Amniotic stem cell (primary cell): Measurements from ENCODE around the gene WASHC4.
A peak's percentile ranks its signal among the peaks of the same experiment; 100 is the strongest.
"Not testable (repeated sequence)": the region's sequence is repeated elsewhere in the genome, so short reads cannot be mapped to it uniquely, and the experiment has no call there.

Source experiments
- DNase-seq: peaks from one replicate; lab custom pipeline; 2025; lab: John Stamatoyannopoulos, UW

WASHC4 gene

GRCh38 chr12:105090361-105090760, 17.2 kb upstream of the WASHC4 start:
- DNase-seq = no peak

DNA sequence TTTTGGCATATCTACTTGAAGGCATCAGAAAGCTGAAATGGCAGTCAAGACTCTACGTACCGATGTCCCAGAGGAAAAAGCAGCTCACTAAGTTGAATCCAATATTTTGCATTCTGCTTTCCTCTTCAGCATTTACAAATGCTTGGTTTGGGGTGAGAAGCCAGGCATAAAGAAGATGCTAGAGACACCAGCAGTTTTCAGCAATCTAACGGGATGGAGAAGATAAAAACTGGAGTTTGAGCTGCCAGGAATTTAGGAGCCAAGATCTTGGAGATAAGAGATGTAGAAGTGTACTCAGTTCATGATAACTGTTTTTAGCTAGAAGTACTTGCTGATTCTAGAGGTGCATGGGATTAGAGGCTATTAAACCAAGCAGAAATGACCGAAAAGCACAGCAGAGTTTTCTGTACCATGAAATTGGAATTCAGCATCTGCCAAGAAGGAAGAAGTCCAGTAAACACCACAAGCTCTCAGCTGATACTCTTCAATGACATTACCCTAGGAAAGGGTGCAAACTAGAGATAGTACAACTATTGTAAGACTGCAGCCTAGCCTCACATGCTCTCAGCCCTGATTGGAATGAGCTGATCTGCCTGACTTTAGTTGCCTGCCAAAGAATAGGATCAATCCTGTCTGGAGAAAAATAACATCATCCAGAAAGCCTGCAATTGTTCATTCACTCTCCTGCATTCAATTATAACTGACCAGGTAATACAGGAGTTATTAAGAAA, 15.9 kb upstream of the WASHC4 start:
- DNase-seq = no peak

DNA sequence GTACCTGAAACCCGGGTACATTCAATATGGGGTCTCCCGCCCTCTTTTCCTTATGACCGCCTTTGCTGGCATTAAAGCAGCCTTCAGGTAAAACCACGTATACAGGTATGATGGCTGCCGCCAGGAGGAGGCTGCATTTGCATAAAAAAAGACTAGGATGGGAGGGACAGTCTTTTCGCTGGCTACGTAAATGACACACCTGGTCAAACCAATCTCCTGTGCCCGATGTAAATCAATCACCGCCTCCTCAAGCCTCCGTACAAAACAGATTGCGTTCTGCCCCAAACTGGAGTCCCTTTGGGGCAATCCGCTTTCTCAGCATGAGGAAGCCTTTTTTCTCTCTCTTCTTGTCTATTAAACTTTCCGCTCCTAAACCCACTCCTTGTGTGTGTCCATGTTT, 15.2 kb upstream of the WASHC4 start:
- no peak for DNase-seq

DNA sequence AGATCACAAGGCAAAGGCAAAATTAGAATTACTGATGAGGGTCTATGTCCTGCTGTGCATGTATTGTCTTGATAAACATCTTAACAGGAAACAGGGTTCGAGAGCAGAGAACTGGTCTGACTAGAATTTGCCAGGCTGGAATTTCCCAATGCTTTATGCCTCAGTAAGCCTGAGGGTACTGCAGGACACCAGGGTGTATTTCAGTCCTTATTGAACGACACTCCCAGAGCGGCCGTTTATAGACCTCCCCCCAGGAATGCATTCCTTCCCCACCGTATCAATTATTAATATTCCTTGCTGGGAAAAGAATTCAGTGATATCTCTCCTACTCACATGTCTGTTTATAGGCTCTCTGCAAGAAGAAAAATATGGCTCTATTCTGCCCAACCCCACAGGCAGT, 12.2 kb upstream of the WASHC4 start:
- DNase-seq = not testable (repeated sequence)

- DNase-seq = no peak
Measured at GRCh38 chr12:105099356-105099755, 8.2 kb upstream of the WASHC4 start.

DNA sequence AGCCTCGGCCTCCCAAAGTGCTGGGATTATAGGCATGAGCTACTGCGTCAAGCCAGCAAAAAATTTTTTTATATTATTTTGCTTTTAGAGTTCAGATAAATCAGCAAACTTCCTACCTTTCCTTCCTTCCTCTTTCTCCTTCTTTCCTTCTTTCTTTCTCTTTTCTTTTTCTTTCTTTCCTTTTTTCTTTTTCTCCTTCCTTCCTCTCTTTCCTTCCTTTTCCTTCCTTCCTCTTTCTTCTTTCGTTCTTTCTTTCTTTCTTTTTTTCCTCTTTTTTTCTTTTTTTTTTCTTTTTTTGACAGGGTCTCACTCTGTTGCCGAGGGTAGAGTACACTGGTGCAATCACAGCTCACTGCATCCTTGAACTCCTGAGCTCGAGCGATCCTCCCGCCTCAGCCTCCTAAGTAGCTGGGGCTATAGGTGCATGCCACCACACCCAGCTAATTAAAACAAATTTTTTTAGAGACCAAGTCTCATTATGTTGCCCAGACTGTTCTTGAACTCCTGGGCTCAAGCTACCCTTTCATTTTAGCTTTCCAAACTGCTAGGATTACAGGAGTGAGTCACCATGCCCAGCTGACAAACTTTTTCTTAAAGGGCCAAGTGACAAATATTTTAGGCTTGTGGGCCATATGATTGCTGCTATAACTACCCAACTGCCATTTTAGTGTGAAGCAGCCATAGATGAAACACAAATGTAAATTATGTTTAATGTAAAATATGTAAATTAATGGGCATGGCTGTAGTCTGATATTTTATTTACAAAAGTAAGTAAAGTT, 7.1 kb upstream of the WASHC4 start:
- peak; percentile 59 for DNase-seq

- no peak for DNase-seq
Measured at GRCh38 chr12:105100998-105101397, 6.5 kb upstream of the WASHC4 start.

GRCh38 chr12:105102673-105103072, 4.9 kb upstream of the WASHC4 start:
- no peak for DNase-seq

- no peak for DNase-seq
Measured at GRCh38 chr12:105104762-105105161, 2.8 kb upstream of the WASHC4 start.

DNA sequence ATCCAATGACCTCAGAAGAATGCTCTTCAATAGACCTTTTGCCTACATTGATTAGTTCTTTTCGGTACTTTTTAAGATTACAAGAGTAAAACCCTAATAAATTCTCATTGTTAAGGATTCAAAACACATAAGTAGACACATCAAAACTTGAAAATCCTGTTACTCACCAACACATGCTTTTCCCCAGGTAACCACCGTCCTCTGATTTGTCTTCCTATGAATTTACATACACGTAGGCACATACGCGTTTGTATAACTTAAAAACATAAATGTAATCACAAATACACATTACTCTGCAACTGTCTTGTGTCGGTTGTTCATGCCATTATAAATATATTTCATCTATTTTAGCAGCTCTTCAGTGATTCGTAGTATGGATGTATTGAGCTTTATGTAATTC, 910 bp upstream of the WASHC4 start:
- DNase-seq = no peak

GRCh38 chr12:105107171-105107493, 399 bp upstream of the WASHC4 start:
- DNase-seq = no peak

GRCh38 chr12:105109465-105110212, 2.1 kb downstream of the WASHC4 start:
- DNase-seq = no peak

GRCh38 chr12:105110851-105111250, 3.3 kb downstream of the WASHC4 start:
- DNase-seq = no peak

GRCh38 chr12:105113094-105113493, 5.6 kb downstream of the WASHC4 start:
- DNase-seq = no peak

GRCh38 chr12:105116969-105117368, 9.4 kb downstream of the WASHC4 start:
- no peak for DNase-seq

DNA sequence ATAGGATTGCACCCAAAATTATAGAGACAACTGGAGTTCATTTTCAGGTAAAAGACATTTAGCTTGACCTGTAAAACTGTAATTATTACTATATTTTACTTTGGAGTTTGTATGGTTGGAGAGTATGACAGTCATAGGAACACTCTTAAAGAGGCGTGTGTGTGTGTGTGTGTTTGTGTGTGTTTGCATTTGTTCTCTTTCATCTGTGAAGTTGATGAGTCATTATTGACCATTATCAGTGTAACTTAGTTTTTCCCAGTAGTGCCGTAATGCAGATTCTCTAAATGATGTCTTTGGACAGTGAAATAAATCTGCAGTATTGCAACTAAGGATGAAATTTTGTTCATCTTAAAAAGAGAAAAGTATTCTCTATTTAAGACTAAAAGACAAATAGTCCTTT, 13.0 kb downstream of the WASHC4 start:
- DNase-seq = no peak

GRCh38 chr12:105138248-105138647, 30.7 kb downstream of the WASHC4 start:
- DNase-seq = no peak

DNA sequence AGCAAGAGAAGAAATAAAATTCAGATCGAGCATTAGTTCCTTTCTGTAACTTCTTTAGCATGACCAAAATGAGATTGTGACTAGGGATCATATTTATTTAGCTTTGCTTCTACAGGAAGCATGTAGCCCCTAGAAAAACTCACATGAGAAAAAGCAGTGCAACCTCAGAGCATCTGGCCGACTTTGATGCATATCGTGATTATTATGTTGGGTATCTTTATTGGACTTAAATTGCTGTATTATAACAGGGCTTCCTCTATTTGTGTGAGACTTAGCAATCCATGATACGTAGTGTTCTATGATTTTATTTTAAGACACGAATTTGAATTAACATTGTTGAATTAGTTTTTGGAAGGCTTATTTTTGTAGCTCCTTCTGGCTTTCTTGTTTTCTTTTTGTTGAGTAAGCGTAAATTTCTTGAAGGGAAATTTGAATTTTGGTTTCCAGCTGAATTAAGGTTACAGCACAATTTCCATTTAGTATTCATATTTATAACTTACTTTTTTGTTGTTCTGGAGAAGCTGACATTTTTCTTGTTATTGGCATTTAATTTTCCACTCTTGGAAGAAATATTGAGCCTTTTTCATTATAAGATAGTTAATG, 33.9 kb downstream of the WASHC4 start:
- DNase-seq = no peak

DNA sequence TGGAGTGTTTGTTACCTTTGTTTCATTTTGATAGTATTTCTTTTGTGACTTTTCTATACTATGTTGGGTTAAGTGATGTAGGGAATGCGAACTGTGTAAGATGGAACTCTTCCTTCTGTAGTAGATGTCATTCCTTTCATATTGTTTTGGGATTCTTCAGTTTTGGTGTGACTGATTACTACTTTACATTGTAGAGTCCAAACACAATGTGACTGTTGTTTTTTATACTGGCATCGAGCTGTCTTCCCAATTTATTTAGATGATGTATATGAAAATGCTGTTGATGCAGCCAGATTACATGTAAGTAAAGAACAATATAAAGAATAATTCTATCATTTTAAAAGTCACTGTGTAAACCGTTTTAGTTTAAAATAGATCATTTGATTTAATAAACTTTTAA, 34.7 kb downstream of the WASHC4 start:
- no peak for DNase-seq

DNA sequence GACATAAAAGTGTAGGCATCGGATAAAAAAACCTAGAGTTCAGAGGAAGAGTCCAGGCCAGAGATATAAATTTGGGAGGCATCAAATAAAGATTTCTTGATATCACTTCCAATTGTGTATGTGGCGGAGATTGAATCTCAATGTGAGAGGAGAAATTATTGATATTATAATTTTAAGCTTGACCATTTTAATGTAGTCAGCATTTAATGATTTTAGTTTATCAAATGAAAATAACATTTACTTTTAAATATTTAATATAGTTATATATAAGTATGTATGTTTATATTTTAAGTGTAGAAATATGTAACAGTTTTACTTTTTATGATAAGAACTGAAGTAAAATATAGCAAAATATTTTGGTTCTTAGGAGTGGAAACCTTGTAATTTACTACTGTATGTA, 48.7 kb downstream of the WASHC4 start:
- no peak for DNase-seq

DNA sequence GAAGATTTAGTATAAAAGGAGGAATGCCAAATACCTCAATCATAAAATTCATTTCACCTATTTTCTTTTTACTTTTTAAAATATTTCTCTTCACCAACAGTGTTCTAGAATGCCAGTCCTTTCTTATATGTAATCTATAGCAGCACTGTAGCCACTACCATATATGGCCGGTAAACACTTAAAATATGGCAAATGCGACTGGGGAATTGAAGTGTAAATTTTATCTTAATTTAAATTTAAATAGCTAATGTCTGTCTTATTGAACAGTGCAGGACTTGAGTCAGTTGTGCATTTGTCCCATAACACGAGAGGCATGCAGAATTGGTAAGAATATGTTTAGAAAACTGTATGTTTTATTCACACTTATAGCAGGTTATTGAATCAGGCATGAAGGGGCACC, 50.1 kb downstream of the WASHC4 start:
- DNase-seq = no peak

- no peak for DNase-seq
Measured at GRCh38 chr12:105158876-105159275, 51.3 kb downstream of the WASHC4 start.

DNA sequence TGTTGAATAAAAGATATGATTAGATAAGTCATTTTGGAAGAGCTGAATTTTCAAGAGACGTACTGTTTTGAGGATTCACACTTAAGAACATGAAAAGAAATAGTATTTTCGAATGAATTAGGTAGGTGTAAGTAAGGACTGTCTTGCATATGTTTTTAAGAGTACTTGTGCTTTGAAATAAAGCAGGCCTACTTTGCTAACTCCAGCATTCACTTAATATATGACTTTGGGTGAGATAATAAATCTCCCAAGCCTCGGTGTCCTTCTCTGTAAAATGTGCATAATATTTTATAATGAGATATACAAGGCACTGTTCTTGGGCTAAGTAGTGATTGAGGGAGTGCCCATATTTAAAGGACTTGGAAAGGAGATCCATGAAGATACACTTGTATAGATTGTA, 54.6 kb downstream of the WASHC4 start:
- no peak for DNase-seq
